ENCODE measurements around the gene LRFN3.
"Not testable (repeated sequence)": the region's sequence is repeated elsewhere in the genome, so short reads cannot be mapped to it uniquely, and the experiment has no call there.

Gene LRFN3

DNA sequence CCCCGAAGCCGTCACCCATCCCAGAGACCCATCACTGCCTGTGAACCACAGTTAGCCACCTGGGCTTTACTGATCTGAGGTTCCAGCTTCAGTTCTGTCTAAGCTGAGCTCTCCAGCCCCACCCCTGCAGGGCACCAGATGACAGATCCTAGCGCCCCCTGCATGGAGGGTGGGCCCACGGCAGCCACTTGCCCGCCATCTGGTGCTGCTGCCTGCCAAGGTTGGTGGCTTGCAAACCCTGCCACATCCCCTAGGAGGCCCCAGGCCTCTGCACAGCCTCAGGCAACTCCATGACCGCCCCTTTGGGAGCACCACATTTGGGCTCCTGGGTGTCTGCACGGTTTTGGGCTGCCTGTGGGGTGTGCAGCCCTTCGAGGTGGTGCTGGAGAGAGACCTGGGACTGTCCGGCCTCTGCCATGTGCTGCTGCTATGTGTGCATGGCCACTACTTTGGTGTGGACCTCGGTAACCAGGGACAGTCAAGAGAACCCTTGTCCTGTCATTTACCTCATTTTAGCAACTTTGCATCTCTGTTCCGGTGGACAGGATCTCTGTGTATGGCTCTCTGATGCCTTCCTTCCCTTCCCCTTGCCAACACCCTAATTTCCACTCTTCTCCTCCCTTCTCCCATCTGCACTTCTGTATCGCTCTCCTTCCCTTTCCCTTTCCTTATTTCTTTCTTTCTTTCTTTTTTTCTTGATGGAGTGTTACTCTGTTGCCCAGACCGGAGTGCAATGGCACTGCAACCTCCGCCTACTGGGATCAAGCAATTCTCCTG is 41.5 kb downstream of the LRFN3 start:
- DNase-seq = no peak

DNA sequence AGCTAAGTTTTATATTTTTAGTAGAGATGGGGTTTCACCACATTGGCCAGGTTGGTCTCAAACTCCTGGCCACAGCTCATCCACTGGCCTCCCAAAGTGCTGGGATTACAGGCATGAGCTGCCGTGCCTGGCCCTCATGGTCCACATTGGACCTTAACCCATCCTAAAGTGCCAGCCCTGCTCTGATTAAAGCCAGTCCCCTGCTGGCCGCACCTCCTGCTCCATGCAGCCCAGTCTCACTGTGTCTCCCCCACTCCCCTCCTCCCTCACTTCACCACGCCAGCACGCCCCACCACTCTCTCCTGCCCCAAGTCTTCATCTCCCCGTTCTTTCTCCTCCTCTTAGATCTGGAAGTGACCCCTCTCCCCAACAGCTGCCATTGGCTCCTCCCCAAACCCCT is 42.1 kb downstream of the LRFN3 start:
- DNase-seq = no peak

DNA sequence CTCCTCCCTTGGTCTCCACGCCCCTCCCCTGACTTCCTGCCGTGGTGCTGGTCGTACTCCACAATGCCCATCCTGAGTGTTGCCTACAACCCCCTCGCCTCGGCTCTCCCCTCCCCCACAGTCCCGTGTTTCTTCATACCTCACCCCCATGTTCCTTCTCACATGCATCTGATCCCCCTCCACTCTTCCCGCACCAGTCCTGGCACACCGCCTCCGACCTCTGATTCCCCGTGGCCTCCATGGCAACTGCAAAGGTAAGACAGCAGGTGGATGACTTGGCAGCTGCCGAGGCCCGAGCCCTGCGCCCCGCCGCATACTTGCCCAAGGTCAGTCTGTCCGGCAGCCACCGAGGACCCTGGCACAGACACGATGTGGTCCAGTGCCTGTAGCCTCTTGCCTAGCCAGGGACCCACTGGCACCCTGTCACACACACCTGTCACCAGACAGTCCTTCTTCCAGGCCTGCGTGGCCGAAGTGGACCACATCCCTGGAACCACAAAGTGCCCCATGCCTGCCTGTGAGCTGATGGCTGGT is 42.7 kb downstream of the LRFN3 start:
- DNase-seq = no peak

DNA sequence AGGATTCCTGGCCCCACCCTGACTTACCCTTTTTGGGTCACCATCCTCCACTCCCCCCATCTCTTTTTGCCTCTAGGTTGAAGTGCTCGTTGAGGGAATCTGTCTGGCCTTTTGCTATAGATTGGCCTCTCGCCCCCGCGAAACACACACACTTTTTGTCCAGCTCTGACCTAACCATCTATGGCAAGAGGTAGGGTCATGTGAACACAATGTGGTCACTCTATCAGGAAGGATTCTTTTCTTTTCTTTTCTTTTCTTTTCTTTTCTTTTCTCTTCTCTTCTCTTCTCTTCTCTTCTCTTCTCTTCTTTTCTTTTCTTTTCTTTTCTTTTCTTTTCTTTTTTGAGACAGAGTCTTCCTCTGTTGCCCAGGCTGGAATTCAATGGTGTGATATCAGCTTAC is 44.8 kb downstream of the LRFN3 start:
- not testable (repeated sequence) for DNase-seq

DNA sequence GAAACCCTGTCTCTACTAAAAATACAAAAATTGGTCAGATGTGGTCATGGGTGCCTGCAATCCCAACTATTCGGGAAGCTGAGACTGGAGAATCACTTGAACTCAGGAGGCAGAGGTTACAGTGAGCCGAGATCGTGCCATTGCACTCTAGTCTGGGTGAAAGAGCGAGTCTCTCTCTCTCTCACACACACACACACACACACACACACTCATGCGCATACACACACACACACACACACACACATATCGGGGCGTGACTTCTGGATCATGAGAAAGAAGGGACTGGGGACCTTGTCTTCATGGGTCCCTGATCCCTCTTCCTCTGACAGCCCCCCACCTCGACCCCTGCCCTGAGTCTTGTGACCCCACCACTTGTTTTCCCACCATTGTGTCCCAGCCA is 47.0 kb downstream of the LRFN3 start:
- no peak for DNase-seq

DNA sequence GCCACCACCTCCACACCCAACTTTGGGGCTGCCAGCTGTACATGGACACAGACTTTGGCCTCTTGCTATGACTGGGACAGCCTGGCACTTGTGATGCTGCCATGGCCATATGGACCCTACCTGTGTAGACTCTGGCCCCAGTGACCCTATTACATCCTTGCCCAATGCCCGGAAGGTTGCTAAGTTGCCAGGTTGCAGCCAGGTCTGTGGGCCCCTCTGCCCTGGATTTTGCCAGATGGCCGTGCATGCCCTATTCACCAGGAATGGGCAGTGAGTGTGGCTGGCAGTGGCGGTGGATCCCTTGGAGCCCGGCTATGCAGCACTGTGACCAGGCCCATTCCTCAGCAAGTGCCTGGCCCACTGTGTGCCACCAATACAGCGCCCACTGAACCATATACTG is 49.9 kb downstream of the LRFN3 start:
- DNase-seq = no peak

DNA sequence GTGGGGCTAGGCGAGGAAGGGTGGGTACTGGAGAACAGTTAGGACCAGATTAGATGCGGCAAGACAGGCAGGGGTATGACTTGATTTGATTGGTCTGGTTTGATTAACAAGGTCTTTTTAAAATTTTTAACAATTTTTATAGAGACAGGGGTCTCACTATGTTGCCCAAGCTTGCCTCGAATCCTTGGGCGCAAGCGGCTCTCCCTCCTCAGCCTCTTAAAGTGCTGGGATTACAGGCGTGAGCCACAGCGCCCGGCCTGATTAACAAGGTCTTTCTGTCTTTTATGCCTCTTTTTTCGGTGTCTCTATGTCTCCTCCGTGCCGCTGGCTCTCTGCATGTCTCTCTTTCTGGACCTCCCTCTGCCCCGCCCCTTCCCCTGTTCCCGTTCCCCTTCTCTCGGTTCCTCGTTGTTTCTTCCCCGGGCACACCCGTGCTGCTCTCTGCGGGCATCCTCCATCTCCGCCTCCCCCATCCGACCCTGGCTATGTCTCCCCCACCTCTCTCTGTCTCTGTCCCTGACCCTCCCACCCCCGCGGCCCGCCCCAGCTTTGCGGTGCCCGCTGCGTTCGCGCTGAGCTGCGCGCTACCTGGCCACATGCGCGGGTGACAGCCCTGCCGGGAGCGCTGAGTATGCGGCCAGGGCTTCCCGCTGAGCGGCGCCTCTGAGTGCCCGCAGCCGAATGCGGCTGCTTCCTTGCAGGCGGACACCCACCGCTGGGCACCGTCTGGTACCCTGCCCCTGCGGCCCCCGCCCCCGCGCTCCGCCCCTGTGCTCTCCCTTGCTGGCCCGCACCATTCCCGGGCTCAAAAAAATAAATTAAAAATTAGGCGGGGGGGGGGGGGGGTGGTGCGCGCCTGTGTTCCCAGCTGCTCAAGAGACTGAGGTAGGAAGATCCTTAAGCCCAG is 50.7 kb downstream of the LRFN3 start:
- DNase-seq = no peak

DNA sequence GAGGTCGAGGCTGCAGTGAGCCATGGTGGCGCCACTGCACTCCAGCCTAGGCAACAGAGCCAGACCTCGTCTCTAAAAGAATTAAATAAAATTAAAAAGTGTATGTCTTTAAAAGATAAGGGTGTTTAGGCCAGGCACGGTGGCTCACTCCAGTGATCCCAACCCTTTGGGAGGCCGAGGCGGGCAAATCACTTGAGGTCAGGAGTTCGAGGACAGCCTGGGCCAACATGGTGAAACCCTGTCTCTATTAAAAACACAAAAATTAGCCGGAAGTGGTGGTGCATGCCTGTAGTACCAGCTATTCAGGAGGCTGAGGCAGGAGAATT is 51.4 kb downstream of the LRFN3 start:
- no peak for DNase-seq

DNA sequence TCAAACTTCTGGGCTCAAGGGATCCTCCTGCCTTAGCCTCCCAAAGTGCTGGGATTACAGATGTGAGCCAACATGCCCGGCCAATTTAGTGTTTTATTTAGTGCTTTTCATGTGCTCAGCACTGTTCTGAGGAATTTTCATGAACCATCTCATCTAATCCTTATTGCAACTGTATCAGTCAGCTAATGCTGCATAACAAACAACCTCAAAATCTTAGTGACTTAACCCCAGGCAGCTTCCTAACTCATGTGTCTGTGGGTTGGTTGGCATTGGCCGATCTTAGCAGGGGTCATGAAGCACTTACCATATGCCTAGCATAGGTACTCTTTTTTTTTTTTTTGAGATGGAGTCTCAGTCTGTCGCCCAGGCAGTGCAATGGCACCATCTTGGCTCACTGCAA is 52.6 kb downstream of the LRFN3 start:
- no peak for DNase-seq

DNA sequence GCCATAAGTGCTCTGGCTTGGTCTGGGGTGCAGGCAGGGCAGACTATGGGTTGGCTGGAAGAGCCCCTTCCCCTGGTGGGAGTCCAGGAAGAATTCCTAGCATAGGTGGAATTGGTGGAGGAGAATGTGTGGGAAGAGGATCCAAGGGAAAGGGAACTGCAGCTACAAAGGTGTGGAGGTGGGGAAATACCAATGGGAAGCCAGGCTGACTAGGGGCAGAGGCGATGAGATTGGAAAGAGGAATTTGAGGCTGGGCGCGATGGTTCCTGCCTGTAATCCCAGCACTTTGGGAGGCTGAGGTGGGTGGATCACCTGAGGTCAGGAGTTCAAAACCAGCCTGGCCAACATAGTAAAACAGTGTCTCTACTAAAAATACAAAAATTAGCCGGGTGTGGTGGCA is 54.0 kb downstream of the LRFN3 start:
- no peak for DNase-seq

DNA sequence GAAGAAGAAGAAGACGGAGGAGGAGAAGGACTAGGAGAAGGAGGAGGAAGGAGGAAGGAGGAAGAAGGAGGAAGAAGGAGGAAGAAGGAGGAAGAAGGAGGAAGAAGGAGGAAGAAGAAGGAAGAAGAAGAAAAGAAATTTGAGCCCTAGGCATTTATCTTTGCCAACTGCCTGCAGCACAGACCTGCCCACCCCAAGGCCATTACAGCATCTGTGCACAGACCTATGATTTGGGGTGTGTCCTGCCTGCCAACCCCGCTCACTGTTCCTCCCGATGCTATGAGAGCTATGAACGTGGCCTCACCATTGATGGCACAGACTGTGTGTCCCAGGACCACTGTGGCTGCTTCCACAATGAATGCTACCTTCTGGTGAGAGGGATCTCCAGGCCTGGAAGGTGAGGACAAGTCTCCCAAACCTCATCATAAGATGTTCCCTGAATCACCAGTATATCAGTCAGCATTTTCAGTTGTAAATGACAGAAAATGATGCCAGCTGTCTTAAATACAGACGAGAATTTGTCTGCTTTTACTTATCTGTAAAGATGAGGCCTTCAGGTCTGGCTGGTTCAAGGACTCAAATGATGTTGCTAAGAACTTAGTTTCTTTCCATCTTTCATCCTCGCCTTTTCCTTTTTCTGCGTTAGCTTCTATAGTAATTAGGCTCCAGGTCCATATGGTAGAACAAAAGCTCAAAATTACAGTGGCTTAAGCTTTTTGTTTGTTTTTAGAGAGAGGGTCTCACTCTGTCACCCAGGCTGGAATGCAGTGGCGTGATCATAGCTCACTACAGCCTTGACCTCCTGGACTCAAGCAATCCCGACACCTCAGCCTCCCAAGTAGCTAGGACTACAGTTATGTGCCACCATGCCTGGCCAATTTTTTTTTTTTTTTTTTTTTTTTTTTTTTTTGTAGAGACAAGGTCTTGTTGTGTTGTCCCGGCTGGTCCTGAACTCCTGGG is 54.9 kb downstream of the LRFN3 start:
- no peak for DNase-seq

DNA sequence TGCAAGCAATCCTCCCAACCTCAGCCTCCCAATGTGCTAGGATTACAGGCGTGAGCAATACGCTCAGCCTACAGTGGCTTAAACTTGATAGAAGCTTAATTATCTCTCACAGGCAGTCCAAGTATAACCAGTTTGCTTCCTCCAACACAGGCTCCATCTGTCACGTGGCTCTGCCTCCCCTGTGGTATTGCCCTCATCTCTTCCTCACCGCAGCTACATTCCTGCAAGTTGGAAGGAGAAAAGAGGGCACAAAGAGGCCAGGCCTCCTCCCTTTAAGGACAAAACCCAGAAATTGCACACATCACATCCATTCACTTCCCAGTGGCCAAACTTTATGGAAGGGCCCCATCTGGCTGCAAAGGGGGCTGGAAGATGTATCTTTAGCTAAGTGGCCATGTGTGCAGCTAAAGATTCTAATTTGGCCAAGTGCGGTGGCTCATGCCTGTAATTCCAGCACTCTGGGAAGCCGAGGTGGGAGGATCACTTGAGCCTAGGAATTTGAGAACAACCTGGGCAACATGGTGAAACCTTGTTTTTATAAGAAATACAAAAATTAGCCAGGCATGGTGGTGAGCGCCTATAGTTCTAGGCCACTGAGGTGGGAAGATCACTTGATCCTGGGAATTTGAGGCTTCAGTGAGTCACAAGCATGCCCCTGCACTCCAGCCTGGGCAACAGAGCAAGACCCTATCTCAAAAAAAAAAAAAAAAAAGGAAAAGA is 55.7 kb downstream of the LRFN3 start:
- DNase-seq = no peak

DNA sequence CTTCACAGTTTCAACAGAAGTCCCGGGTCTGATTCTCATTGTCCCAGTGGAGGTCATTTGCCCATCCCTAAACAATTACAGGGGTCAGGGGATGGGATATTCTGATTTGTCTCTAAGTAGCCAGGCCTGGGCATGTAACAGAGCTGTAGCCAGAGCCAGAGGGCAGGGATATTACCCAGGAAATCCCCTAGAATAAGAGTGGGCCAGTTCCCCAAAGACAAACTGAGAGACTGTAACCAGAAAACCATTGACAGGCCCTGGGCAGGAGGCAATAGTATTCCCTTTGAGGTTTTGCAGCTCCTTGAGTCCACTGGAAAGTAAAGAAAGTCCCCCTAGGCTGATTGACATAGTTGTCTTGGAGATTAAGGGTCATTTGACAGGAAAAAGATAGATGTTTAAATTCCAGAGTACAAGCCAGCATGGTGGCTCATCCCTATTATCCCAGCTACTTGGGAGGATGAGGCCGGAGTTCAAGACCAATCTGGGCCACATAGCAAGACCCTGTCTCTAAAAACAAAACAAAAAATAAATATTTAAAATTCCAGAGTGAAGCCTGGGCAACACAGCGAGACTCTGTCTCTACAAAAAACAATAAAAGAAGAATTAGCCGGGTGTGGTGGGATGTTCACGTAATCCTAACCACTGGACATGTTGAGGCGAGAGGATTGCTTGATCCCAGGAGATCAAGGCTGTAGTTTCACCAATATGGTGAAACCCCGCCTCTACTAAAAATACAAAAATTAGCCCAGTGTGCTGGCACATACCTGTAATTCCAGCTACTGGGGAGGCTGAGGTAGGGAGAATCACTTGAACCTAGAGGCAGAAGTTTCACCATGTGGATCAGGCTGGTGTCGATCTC is 57.0 kb downstream of the LRFN3 start:
- no peak for DNase-seq

DNA sequence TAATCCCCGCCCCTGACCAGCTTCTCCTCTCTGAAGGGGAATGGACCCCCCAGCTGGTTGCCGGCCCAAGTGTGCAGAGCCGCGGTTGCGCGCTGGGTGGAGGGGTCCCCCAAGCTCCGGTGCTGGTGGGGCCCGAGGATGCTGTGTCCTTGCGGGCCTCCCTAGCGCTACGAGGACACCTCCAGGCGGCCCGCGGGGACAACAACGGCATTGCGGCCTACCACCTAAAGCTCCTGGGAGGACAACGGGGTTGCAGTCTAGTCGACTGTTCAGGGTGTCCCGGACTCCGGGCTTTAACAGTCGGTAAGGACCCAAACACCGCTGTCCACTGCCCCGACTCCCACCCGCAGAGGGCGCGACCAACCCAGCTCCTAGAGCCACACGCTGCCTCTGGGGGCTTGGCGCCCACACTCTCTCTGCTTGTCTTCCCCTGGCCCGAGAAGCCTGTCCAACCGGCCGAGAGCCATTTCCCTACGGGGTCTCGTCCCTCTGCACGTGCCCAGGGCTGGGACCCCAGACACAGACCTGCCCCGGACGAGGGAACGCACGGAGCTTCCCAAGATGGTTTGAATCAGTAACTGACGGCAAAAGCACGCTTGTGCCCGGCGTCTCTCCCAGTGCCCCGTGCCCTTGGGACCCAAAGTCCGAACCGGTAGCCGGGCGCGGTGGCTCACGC is 57.9 kb downstream of the LRFN3 start:
- DNase-seq = no peak

Measured in NCI-H226 (cell line).